ENCODE data around the gene PNPLA4. TPM values are rescaled to one million over a fixed set of nuclear protein-coding genes. Genes with fewer than 3 reads are reported as not detected.

Gene PNPLA4
- total and polyA plus RNA-seq, 4 donors = 10.1 to 28.3 (median 15.4) TPM

DNA sequence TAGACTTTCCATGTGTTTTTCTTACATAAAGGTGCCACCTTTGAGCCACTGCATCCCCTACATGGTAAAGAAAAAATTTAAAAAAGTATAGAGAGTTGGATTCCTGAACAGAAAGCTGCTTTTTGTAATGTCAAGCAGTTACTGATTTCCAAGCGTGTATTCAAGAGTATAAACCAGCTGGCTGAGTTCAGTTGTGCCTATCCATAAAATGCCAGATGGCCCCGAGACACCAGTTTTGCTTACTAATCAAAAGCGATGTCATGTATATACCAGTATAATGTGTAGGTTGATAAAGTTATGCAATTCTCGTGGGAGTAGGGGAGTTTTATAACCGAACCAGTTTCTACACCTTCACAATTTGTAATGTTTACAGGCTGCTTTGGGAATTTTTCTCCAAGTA is 26.2 kb upstream of the PNPLA4 start (continued):
- TF ChIP-seq ATF3 (IDR thresholded peaks at IDR 0.05) (no peak), FOXA1 (IDR thresholded peaks at IDR 0.05) (no peak), JUND (IDR thresholded peaks at IDR 0.05) (no peak)
- TF ChIP-seq, protein P1, sequence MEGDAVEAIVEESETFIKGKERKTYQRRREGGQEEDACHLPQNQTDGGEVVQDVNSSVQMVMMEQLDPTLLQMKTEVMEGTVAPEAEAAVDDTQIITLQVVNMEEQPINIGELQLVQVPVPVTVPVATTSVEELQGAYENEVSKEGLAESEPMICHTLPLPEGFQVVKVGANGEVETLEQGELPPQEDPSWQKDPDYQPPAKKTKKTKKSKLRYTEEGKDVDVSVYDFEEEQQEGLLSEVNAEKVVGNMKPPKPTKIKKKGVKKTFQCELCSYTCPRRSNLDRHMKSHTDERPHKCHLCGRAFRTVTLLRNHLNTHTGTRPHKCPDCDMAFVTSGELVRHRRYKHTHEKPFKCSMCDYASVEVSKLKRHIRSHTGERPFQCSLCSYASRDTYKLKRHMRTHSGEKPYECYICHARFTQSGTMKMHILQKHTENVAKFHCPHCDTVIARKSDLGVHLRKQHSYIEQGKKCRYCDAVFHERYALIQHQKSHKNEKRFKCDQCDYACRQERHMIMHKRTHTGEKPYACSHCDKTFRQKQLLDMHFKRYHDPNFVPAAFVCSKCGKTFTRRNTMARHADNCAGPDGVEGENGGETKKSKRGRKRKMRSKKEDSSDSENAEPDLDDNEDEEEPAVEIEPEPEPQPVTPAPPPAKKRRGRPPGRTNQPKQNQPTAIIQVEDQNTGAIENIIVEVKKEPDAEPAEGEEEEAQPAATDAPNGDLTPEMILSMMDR (IDR thresholded peaks at IDR 0.05; ENCODE audit: low read depth, low read length, missing input control) = no peak

DNA sequence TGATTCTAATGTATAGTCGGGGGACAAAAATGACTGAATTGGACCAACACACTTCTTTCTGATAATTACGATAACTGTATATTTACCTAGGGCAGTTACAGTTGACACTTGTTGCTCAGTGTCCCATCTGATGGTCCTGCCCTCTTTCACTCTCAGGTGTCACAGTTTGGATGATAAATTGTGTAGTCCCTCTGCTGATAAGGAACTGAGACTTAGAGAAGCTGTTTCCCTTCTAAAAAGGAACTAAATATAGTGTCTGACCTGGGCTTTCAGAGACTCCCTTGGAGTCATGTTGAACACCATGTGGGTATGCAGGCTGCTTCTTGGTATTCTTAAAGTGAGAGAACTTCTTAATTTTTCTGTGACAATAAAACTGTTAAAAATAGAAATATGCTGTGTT is 23.7 kb upstream of the PNPLA4 start:
- no peak for DNase-seq (ENCODE audit: low spot score)
- no peak overlapping the region for H3K27ac ChIP-seq (ENCODE audit: low read depth in 1 of 2, low read length in 2 of 2)
- no peaks in the 10 kb centered on the region for H3K9me3 ChIP-seq (ENCODE audit: control insufficient read depth in 4 of 4, low read length in 3 of 4)
- H3K4me3 ChIP-seq (ENCODE audit: low read depth in 1 of 3, low read length in 3 of 3) = no peak overlapping the region
- no peaks in the 10 kb centered on the region for H3K36me3 ChIP-seq (ENCODE audit: control insufficient read depth in 4 of 4, insufficient read depth in 3 of 4, low read depth in 1 of 4, low read length in 3 of 4)
- no peaks in the 10 kb centered on the region for H3K4me1 ChIP-seq (ENCODE audit: control insufficient read depth in 4 of 4, insufficient read depth in 4 of 4, low read length in 3 of 4)
- no peak overlapping the region for H3K9ac ChIP-seq (ENCODE audit: low read depth in 1 of 2, low read length in 2 of 2)
- WGBS = 82% methylated on average over 2 of the region's 2 CpGs
- TF ChIP-seq FOXA2 (IDR thresholded peaks at IDR 0.05) = no peak
- no peak for TF ChIP-seq RAD21 (IDR thresholded peaks at IDR 0.05)
- TF ChIP-seq RXRA (IDR thresholded peaks at IDR 0.05) = no peak
- TF ChIP-seq, protein P2, sequence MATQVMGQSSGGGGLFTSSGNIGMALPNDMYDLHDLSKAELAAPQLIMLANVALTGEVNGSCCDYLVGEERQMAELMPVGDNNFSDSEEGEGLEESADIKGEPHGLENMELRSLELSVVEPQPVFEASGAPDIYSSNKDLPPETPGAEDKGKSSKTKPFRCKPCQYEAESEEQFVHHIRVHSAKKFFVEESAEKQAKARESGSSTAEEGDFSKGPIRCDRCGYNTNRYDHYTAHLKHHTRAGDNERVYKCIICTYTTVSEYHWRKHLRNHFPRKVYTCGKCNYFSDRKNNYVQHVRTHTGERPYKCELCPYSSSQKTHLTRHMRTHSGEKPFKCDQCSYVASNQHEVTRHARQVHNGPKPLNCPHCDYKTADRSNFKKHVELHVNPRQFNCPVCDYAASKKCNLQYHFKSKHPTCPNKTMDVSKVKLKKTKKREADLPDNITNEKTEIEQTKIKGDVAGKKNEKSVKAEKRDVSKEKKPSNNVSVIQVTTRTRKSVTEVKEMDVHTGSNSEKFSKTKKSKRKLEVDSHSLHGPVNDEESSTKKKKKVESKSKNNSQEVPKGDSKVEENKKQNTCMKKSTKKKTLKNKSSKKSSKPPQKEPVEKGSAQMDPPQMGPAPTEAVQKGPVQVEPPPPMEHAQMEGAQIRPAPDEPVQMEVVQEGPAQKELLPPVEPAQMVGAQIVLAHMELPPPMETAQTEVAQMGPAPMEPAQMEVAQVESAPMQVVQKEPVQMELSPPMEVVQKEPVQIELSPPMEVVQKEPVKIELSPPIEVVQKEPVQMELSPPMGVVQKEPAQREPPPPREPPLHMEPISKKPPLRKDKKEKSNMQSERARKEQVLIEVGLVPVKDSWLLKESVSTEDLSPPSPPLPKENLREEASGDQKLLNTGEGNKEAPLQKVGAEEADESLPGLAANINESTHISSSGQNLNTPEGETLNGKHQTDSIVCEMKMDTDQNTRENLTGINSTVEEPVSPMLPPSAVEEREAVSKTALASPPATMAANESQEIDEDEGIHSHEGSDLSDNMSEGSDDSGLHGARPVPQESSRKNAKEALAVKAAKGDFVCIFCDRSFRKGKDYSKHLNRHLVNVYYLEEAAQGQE (IDR thresholded peaks at IDR 0.05) = no peak
- no peaks in the 10 kb centered on the region for H3K27me3 ChIP-seq (ENCODE audit: control insufficient read depth in 4 of 4, insufficient read depth in 4 of 4, low read length in 3 of 4)

- Histone ChIP-seq H3K36me3 (ENCODE audit: control insufficient read depth in 4 of 4, insufficient read depth in 3 of 4, low read depth in 1 of 4, low read length in 3 of 4) (no peaks in the 10 kb centered on the region), H3K27ac (ENCODE audit: low read depth in 1 of 2, low read length in 2 of 2) (no peak overlapping the region), H3K4me3 (ENCODE audit: low read depth in 1 of 3, low read length in 3 of 3) (no peak overlapping the region), H3K27me3 (ENCODE audit: control insufficient read depth in 4 of 4, insufficient read depth in 4 of 4, low read length in 3 of 4) (no peaks in the 10 kb centered on the region), H3K9me3 (ENCODE audit: control insufficient read depth in 4 of 4, low read length in 3 of 4) (no peaks in the 10 kb centered on the region), H3K9ac (ENCODE audit: low read depth in 1 of 2, low read length in 2 of 2) (no peak overlapping the region), H3K4me1 (ENCODE audit: control insufficient read depth in 4 of 4, insufficient read depth in 4 of 4, low read length in 3 of 4) (no peaks in the 10 kb centered on the region)
- TF ChIP-seq NR2F2 (IDR thresholded peaks at IDR 0.05) (no peak), JUND (IDR thresholded peaks at IDR 0.05) (no peak), SP1 (IDR thresholded peaks at IDR 0.05) (no peak), ZBTB33 (IDR thresholded peaks at IDR 0.05) (no peak), FOXA1 (IDR thresholded peaks at IDR 0.05) (no peak), FOXA2 (IDR thresholded peaks at IDR 0.05) (no peak), TAF1 (conservative IDR thresholded peaks at IDR 0.05) (no peak)
- 81% methylated on average over 3 of the region's 3 CpGs for WGBS
- no peak for DNase-seq (ENCODE audit: low spot score)
Observed at GRCh38 chrX:7948483-7948882, 21.3 kb upstream of the PNPLA4 start.

Data from liver (tissue), 9 donors.